ENCODE data around the gene TTLL11.

DNA sequence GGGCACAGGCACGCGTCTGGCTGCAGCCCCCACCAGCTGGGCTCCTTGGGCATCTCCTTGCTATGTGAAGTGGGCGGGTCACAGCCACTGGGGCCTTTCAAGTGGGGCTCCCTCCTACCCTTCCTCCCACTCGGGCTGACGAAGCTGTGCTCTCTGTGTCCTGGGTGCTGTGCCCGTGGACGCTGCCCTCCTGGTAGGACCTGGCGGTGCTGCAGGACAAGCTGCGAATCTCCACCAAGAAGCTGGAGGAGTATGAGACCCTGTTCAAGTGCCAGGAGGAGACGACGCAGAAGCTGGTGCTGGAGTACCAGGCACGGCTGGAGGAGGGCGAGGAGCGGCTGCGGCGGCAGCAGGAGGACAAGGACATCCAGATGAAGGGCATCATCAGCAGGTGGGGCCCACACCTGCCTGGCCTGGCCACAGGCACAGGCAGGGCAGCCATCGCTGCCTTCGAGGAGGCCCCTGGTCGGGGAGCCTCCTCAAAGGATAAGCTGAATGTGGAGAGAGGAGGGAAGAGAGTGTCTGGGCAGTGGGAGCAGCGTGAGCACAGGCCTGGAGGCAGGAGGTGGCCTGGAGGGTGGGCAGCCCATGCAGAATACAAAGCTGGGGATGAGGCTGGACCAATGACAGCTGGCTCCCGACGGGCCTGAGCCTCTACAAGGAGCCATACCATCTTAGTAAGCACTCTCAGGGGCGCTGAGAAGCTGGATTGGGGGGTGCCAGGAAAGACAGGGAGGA is 316.9 kb downstream of the TTLL11 start:
- TF ChIP-seq, protein P1, sequence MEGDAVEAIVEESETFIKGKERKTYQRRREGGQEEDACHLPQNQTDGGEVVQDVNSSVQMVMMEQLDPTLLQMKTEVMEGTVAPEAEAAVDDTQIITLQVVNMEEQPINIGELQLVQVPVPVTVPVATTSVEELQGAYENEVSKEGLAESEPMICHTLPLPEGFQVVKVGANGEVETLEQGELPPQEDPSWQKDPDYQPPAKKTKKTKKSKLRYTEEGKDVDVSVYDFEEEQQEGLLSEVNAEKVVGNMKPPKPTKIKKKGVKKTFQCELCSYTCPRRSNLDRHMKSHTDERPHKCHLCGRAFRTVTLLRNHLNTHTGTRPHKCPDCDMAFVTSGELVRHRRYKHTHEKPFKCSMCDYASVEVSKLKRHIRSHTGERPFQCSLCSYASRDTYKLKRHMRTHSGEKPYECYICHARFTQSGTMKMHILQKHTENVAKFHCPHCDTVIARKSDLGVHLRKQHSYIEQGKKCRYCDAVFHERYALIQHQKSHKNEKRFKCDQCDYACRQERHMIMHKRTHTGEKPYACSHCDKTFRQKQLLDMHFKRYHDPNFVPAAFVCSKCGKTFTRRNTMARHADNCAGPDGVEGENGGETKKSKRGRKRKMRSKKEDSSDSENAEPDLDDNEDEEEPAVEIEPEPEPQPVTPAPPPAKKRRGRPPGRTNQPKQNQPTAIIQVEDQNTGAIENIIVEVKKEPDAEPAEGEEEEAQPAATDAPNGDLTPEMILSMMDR (conservative IDR thresholded peaks at IDR 0.05; ENCODE audit: low read length): no peak
- no peak for TF ChIP-seq EZH2phosphoT487 (IDR thresholded peaks at IDR 0.05; ENCODE audit: borderline replicate concordance)

All from Loucy (cell line).